H9 (cell line): ENCODE data around the gene ADGB. TPM values are rescaled to one million over a fixed set of nuclear protein-coding genes. Genes with fewer than 3 reads are reported as not detected.

Experiments
- DNase-seq: peaks from one replicate; pipeline ENCODE4 v3.0.0-alpha.2; 2017
- H2AFZ ChIP-seq: one replicate; pipeline ENCODE4 v1.6.1; 2013; ENCODE audit warnings: mild to moderate bottlenecking, low read length, control low read depth, moderate library complexity
- H2AK5ac ChIP-seq: 2 replicates; pipeline ENCODE4 v1.6.1; 2013; ENCODE audit warnings: low read length, control low read depth, mixed read lengths; ENCODE audit not compliant: insufficient read length
- H2BK120ac ChIP-seq: one replicate; pipeline ENCODE4 v1.6.1; 2013; ENCODE audit warnings: low read depth, mild to moderate bottlenecking, low read length, control low read depth, inconsistent platforms; ENCODE audit not compliant: poor library complexity, severe bottlenecking
- H2BK12ac ChIP-seq: 2 replicates; pipeline ENCODE4 v1.6.1; 2013; ENCODE audit warnings: low read length, control low read depth, mixed read lengths, low read depth; ENCODE audit not compliant: insufficient read length
- H2BK15ac ChIP-seq: 2 replicates; pipeline ENCODE4 v1.6.1; 2013; ENCODE audit warnings: low read depth, low read length, control low read depth
- H2BK20ac ChIP-seq: one replicate; pipeline ENCODE4 v1.6.1; 2013; ENCODE audit warnings: low read depth, mild to moderate bottlenecking, low read length, control low read depth, inconsistent platforms; ENCODE audit not compliant: poor library complexity, severe bottlenecking
- H2BK5ac ChIP-seq: 2 replicates; pipeline ENCODE4 v1.6.1; 2013; ENCODE audit warnings: low read length, control low read depth, mixed read lengths; ENCODE audit not compliant: insufficient read length
- H3K14ac ChIP-seq: 2 replicates; pipeline ENCODE4 v1.6.1; 2013; ENCODE audit warnings: low read length, control low read depth; ENCODE audit not compliant: insufficient read depth
- H3K18ac ChIP-seq: 2 replicates; pipeline ENCODE4 v1.6.1; 2013; ENCODE audit warnings: low read depth, mild to moderate bottlenecking, mixed read lengths, low read length, control low read depth; ENCODE audit not compliant: insufficient read length
- H3K23ac ChIP-seq: 2 replicates; pipeline ENCODE4 v1.6.1; 2013; ENCODE audit warnings: low read length, control low read depth, mixed read lengths, low read depth; ENCODE audit not compliant: insufficient read length
- H3K23me2 ChIP-seq: 2 replicates; pipeline ENCODE4 v1.6.1; 2013; ENCODE audit warnings: low read depth, mild to moderate bottlenecking, mixed read lengths, low read length, control low read depth; ENCODE audit not compliant: insufficient read length, poor library complexity, severe bottlenecking
- H3K27ac ChIP-seq: 2 replicates; pipeline ENCODE4 v1.5.1; 2013; ENCODE audit warnings: low read length, control low read depth, mixed read lengths, low read depth; ENCODE audit not compliant: insufficient read length
- H3K27me3 ChIP-seq: 2 replicates; pipeline ENCODE4 v1.6.1; 2013; ENCODE audit warnings: low read length, control low read depth, inconsistent platforms; ENCODE audit not compliant: insufficient read depth
- H3K4ac ChIP-seq: 2 replicates; pipeline ENCODE4 v1.6.1; 2013; ENCODE audit warnings: low read depth, mild to moderate bottlenecking, control low read depth, inconsistent platforms, low read length, moderate library complexity
- H3K4me1 ChIP-seq: 2 replicates; pipeline ENCODE4 v1.6.1; 2013; ENCODE audit warnings: low read length, control low read depth, inconsistent platforms; ENCODE audit not compliant: insufficient read depth
- H3K4me2 ChIP-seq: 2 replicates; pipeline ENCODE4 v1.6.1; 2013; ENCODE audit warnings: low read length, control low read depth, mixed read lengths; ENCODE audit not compliant: insufficient read length, insufficient read depth
- H3K56ac ChIP-seq: 2 replicates; pipeline ENCODE4 v1.6.1; 2013; ENCODE audit warnings: low read depth, mild to moderate bottlenecking, mixed read lengths, low read length, control low read depth; ENCODE audit not compliant: insufficient read length
- H3K79me1 ChIP-seq: 2 replicates; pipeline ENCODE4 v1.6.1; 2013; ENCODE audit warnings: low read depth, mild to moderate bottlenecking, moderate library complexity, low read length, control low read depth, inconsistent platforms; ENCODE audit not compliant: insufficient read depth, poor library complexity, severe bottlenecking
- H3K79me2 ChIP-seq: 2 replicates; pipeline ENCODE4 v1.6.1; 2013; ENCODE audit warnings: low read length, control low read depth, inconsistent platforms; ENCODE audit not compliant: insufficient read depth
- H3K9ac ChIP-seq: 2 replicates; pipeline ENCODE4 v1.6.1; 2013; ENCODE audit warnings: low read length, control low read depth, mixed read lengths; ENCODE audit not compliant: insufficient read length; ENCODE audit errors: extremely low read depth
- H3K9me3 ChIP-seq: one replicate; pipeline ENCODE4 v1.6.1; 2013; ENCODE audit warnings: low read depth, low read length, inconsistent platforms; ENCODE audit not compliant: control insufficient read depth
- H3T11ph ChIP-seq: one replicate; pipeline ENCODE4 v1.6.1; 2013; ENCODE audit warnings: mild to moderate bottlenecking, low read length, control low read depth, inconsistent platforms
- H4K20me1 ChIP-seq: one replicate; pipeline ENCODE4 v1.6.1; 2013; ENCODE audit not compliant: control insufficient read depth, insufficient read length, insufficient read depth
- H4K5ac ChIP-seq: 2 replicates; pipeline ENCODE4 v1.6.1; 2013; ENCODE audit warnings: low read depth, mild to moderate bottlenecking, mixed read lengths, low read length, control low read depth; ENCODE audit not compliant: insufficient read length
- H4K8ac ChIP-seq: replicated peaks from 2 replicates; pipeline ENCODE4 v1.6.1; 2013; ENCODE audit warnings: low read length, control low read depth, mixed read lengths, low read depth; ENCODE audit not compliant: insufficient read length
- H4K91ac ChIP-seq: 2 replicates; pipeline ENCODE4 v1.6.1; 2013; ENCODE audit warnings: low read depth, mild to moderate bottlenecking, moderate library complexity, mixed read lengths, low read length, control low read depth; ENCODE audit not compliant: insufficient read length
- H3K27ac Mint-ChIP-seq, 3 experiments: 2 replicates in 2 of 3; 3 replicates in 1 of 3; pipeline ENCODE4 v1.8.0; 2020 to 2021; ENCODE audit warnings: mixed read lengths in 3 of 3, mild to moderate bottlenecking in 1 of 3, moderate library complexity in 1 of 3
- H3K27me3 Mint-ChIP-seq: 2 replicates; pipeline ENCODE4 v1.8.0; 2021; ENCODE audit warnings: low read depth, mild to moderate bottlenecking, moderate library complexity, mixed read lengths
- H3K36me3 Mint-ChIP-seq, 3 experiments: 2 replicates in 2 of 3; 3 replicates in 1 of 3; pipeline ENCODE4 v1.8.0; 2020 to 2021; ENCODE audit warnings: low read depth in 3 of 3, mixed read lengths in 3 of 3; ENCODE audit not compliant: insufficient read depth in 1 of 3
- H3K4me1 Mint-ChIP-seq, 2 experiments: 2 replicates each; pipeline ENCODE4 v1.8.0; 2020; ENCODE audit warnings: mixed read lengths in 2 of 2
- H3K4me3 Mint-ChIP-seq, 2 experiments: 2 replicates in 1 of 2; 3 replicates in 1 of 2; pipeline ENCODE4 v1.8.0; 2020 to 2021; ENCODE audit warnings: mild to moderate bottlenecking in 2 of 2, mixed read lengths in 2 of 2, moderate library complexity in 1 of 2
- H3K9me3 Mint-ChIP-seq, 2 experiments: 2 replicates in 1 of 2; 3 replicates in 1 of 2; pipeline ENCODE4 v1.8.0; 2020; ENCODE audit warnings: mild to moderate bottlenecking in 2 of 2, mixed read lengths in 2 of 2, moderate library complexity in 1 of 2
- CTCF ChIP-seq: fragments of 200-600 bp; sonication (generic); conservative IDR thresholded peaks from 3 replicates; pipeline ENCODE4 v1.8.0; 2021; ENCODE audit warnings: antibody characterized with exemption, mild to moderate bottlenecking
- WGBS: extraction: QIAGEN DNeasy Blood & Tissue Kit; methylation state at CpG from one replicate; pipeline ENCODE4 v1.1.7; 2013; ENCODE audit warnings: missing lambda C conversion rate, low lambda C conversion rate, mixed read lengths; ENCODE audit not compliant: insufficient read length; ENCODE audit errors: extremely low coverage; 5-methylcytosine and 5-hydroxymethylcytosine counted together
- total RNA-seq: library from RNA; stranded (reverse); gene quantifications from 2 replicates; pipeline ENCODE4 v1.2.1, GENCODE V29; 2021

ADGB gene
- total RNA-seq, 1 experiment from 2014 or later = not detected

DNA sequence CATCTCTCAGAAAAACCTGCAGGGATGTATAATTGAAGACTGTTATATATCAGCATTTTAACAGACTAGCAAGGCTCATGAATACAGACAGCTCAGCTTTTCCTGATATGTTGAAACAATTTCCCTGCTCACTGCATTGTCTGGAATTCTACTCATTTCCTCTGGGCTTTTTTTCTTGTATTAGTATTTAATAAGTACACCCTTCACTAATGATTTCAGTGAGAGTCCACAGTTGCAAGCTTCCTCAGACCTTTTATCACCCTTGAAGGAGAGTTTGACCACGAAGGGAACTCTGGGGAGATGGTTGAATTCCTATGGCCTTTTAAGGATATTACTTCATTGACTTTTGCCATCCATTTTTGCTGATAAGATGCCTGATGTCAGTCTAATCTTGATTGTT lies 248.7 kb downstream of the ADGB start:
- Mint-ChIP-seq H3K27me3 (no peaks in the 10 kb centered on the region; the same call in 1 of the 2 replicates), H3K4me3 (no peak overlapping the region), H3K36me3 (peaks cover 0 to 13% (median 0%) of the 10 kb centered on the region in 3 experiments; a peak in 2 of 7 replicates), H3K4me1 (peaks cover 8 to 10% of the 10 kb centered on the region in 2 experiments), H3K27ac (no peak overlapping the region), H3K9me3 (peaks cover 6 to 8% of the 10 kb centered on the region in 2 experiments; a peak in 4 of 5 replicates)
- no peak overlapping the region for H2BK20ac ChIP-seq
- H3K4me1 ChIP-seq = 0 out of 2 replicates have a peak, but pooled peaks cover 5% of the 10 kb centered on the region
- H3K79me2 ChIP-seq = no peaks in the 10 kb centered on the region
- H3K9ac ChIP-seq = no peak overlapping the region
- H3K23me2 ChIP-seq = no peaks in the 10 kb centered on the region
- H2BK5ac ChIP-seq = no peak overlapping the region
- H3K4ac ChIP-seq = no peak overlapping the region
- no peak overlapping the region for H3K56ac ChIP-seq
- no peak overlapping the region for H3T11ph ChIP-seq
- no peak overlapping the region for H3K18ac ChIP-seq
- no peak overlapping the region for H4K91ac ChIP-seq
- no peak for TF ChIP-seq CTCF
- H3K27me3 ChIP-seq = no peaks in the 10 kb centered on the region
- H2BK120ac ChIP-seq = no peak overlapping the region
- no peak overlapping the region for H4K5ac ChIP-seq
- no peak overlapping the region for H3K23ac ChIP-seq
- H3K14ac ChIP-seq = no peak overlapping the region
- no peaks in the 10 kb centered on the region for H3K79me1 ChIP-seq
- H3K27ac ChIP-seq = no peak overlapping the region
- no peak overlapping the region for H3K4me2 ChIP-seq
- H4K8ac ChIP-seq = no peak overlapping the region
- no peak overlapping the region for H2BK12ac ChIP-seq
- no peaks in the 10 kb centered on the region for H4K20me1 ChIP-seq
- no CpG with 5 or more reads among the region's 1 CpG for WGBS
- H2BK15ac ChIP-seq = no peak overlapping the region
- DNase-seq = no peak
- no peak overlapping the region for H2AFZ ChIP-seq
- no peak overlapping the region for H2AK5ac ChIP-seq
- no peaks in the 10 kb centered on the region for H3K9me3 ChIP-seq
